ENCODE data around the gene STARD7. TPM values are rescaled to one million over a fixed set of nuclear protein-coding genes. Genes with fewer than 3 reads are reported as not detected.
A peak's percentile ranks its signal among the peaks of the same experiment; 100 is the strongest.

Gene STARD7
- total and polyA plus RNA-seq, 10 of the 15 experiments (the other 5 are each of a cell fraction or from before 2014, with no cell fraction given): 85.4 to 237 (median 153) TPM

- no peak for TF ChIP-seq STAT3 (IDR thresholded peaks at IDR 0.05; ENCODE audit: low read depth, low read length)
- TF ChIP-seq MYC (IDR thresholded peaks at IDR 0.05; ENCODE audit: insufficient read depth, insufficient read length, insufficient replicate concordance, low read length, severe bottlenecking): no peak
- no peak for TF ChIP-seq TCF12 (IDR thresholded peaks at IDR 0.05; ENCODE audit: low read depth, low read length)
- TF ChIP-seq DPF2 (IDR thresholded peaks at IDR 0.05): peak; percentile 63
- TF ChIP-seq IKZF1 (conservative IDR thresholded peaks at IDR 0.05): peak; percentile 90
- no peak for TF ChIP-seq ZNF592 (IDR thresholded peaks at IDR 0.05)
- no peak for TF ChIP-seq TARDBP (IDR thresholded peaks at IDR 0.05; ENCODE audit: borderline replicate concordance)
- no peak for TF ChIP-seq BMI1 (IDR thresholded peaks at IDR 0.05; ENCODE audit: borderline replicate concordance)
- TF ChIP-seq MYB (IDR thresholded peaks at IDR 0.05; ENCODE audit: borderline replicate concordance, low read depth, low read length): no peak
- peak; percentile 58; the same call in 1 of the 2 replicates for TF ChIP-seq ATF7 (IDR thresholded peaks at IDR 0.05; ENCODE audit: low read depth)
- no peak for TF ChIP-seq IRF5 (IDR thresholded peaks at IDR 0.05; ENCODE audit: borderline replicate concordance)
- TF ChIP-seq BHLHE40 (IDR thresholded peaks at IDR 0.05; ENCODE audit: borderline replicate concordance in 1 of 2, low read depth in 2 of 2, low read length in 1 of 2): peak in 1 of 2 experiments; percentile 7; a peak in 1 of 4 replicates
- no peak for TF ChIP-seq KLF5 (IDR thresholded peaks at IDR 0.05; ENCODE audit: partially characterized antibody)
- TF ChIP-seq CHD2 (IDR thresholded peaks at IDR 0.05; ENCODE audit: borderline replicate concordance, low read depth, low read length): no peak
- no peak for TF ChIP-seq CEBPZ (IDR thresholded peaks at IDR 0.05; ENCODE audit: low read depth, low read length)
- no peak for TF ChIP-seq EZH2 (IDR thresholded peaks at IDR 0.05; ENCODE audit: borderline replicate concordance, control insufficient read depth, low read depth, low read length)
- TF ChIP-seq CTCF (IDR thresholded peaks at IDR 0.05 in 2 of 3, conservative IDR thresholded peaks at IDR 0.05 in 1 of 3; ENCODE audit: control insufficient read depth in 2 of 3, extremely low read depth in 1 of 3, insufficient read depth in 1 of 3, low read depth in 3 of 3, low read length in 3 of 3): no peak
- TF ChIP-seq NR2C2 (IDR thresholded peaks at IDR 0.05; ENCODE audit: borderline replicate concordance, control insufficient read depth, insufficient read length, low read depth): no peak
These were observed 33.4 kb upstream of the STARD7 start (continued) for GRCh38 chr2:96241900-96242611.

Measured in GM12878 (cell line).